NCI-H128 (cell line): Measurements from ENCODE around the gene ZNF91.
"Not testable (repeated sequence)": the region's sequence is repeated elsewhere in the genome, so short reads cannot be mapped to it uniquely, and the experiment has no call there.

Experiments
- DNase-seq: peaks from one replicate; lab custom pipeline; 2025; ENCODE audit not compliant: unreplicated experiment; lab: John Stamatoyannopoulos, UW

Gene ZNF91

DNA sequence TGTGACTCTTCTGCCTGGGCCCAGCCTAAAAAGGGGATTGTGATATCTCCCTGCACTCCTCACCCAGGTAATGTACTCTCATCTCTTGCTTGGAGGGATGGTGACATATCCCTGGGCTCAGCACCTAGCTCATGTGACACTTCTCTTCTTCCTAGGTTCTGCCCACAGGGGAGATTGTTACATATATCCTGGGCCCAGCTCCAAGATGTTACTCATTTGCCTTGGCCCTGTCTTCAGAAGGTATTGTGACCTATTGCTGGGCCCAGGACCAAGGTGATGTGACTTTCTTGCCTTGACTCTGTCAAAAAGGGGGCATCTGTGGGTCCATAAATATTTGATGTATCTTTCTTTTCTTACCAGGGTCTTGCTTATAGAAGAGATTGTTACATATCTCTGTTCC lies 73.9 kb downstream of the ZNF91 start:
- DNase-seq = not testable (repeated sequence)

DNA sequence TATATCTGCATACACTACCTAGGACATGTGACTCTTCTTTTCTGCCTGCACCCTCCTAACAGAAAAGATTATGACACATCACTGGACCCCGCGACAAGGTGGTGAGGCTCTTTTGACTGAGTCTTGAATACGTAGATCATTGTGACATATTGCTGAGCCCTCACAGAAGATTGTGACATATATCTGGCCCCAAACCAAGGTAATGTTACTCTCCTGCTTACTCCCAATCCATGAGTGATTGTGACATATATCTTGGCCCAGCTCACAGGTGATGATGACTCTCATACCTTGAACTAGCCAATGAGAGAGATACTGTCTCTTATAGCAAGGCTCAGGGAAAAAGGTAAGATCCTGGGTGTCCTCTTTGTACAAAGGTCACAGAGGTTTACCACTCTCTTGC lies 75.7 kb downstream of the ZNF91 start:
- not testable (repeated sequence) for DNase-seq

DNA sequence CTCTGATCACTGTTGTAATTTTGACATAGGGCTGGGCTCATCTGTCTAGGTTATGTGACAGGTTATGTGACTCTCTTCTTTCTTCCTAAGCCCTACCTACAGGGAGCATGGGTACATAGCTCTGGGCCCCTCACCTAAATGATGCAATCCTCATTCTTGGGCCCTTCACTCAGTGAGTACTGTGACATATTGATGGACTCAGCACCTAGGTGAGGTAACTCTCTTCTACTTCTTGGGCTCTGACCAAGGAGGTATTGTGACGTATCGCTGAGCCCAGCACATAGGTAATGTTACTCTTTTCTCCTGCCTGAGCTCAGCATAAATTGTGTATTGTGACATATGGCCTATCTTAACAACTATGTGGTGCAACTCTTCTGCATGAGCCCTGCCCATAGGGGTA lies 76.3 kb downstream of the ZNF91 start:
- not testable (repeated sequence) for DNase-seq

DNA sequence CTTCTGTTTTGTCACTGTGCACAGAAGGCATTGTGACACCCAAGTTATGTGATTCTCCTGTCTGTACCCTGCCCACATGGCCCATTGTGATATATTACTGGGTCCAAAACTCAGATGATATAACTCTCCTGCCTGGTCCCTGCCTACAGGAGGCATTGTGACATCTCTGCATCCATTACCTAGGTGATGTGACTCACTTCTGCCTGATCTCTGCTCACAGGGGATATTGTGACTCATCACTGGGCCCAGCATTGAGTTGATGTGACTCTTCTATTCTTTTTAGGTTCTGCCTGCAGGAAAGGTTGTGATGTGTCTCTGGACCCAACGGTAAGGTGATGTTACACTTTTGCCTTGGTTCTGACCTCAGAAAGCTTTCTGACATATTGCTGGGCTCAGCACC lies 77.1 kb downstream of the ZNF91 start:
- DNase-seq = no peak

DNA sequence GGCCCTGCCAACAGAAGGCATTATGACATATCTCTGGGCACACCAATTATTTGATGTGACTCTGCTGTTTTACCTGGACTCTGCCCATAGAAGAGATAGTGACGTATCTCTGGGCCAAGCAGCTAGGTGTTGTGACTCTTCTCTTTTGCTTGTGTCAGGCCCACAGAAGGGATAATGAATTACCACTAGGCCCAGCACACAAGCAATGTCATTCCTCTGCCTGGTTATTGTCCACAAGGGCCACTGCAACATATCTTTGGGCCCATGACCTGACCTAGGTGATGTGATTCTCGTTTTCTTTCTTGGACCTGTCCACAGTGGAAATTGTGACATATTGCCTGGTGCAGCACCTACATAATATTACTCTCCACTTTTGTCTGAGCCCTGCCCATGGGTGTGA lies 80.0 kb downstream of the ZNF91 start:
- DNase-seq = no peak

DNA sequence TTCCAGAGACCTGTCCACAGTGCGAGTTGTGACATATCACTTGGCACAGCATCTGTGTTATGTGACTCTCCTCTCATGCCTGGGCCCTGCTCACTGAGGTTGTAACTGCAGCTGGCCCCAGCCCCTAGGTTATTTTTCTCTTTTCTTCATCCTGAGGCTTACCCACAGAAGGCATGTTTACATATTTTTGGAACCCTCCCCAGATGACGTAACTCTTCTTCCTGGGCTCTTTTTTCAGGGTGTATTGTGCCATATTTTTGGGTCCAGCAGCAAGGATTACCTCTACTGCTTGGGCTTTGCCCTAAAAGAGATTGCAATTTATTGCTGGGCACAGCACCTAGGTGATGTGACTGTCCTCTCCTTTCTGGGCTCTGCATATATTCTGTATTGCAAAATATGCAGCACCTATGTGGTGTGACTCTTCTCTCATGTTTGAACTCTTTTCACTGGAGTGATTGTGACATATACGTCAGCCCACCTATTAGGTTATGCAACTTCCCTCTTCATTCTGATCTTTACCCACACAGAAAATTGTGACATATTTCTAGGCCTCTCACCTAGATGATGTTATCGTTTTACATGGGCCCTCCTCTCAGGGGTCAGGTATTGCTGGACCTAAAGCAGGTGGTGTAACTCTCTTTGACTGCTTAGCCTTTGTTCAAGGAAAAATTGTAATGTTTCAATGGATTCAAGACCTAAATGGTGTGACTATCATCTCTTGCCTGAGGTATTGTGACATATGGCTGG lies 80.6 kb downstream of the ZNF91 start:
- DNase-seq = no peak

DNA sequence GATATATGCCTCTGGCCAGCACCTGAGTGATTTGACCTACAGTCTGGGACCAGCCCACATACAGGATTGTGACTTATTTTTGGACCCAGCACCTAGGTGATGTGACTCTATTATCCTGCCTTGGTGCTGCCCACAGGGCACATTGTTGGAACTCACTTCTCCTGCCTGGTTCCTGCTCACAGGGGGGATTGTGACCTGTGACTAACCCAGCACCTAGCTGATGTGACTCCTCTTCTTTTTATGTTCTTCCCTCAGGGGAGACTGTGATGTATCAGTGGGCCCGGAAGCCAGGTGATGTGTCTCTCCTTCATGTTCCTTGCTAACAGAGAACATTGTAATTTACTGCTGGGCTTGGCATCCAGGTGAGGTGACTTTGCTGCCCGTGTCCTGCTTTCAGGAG lies 82.1 kb downstream of the ZNF91 start:
- DNase-seq = no peak

DNA sequence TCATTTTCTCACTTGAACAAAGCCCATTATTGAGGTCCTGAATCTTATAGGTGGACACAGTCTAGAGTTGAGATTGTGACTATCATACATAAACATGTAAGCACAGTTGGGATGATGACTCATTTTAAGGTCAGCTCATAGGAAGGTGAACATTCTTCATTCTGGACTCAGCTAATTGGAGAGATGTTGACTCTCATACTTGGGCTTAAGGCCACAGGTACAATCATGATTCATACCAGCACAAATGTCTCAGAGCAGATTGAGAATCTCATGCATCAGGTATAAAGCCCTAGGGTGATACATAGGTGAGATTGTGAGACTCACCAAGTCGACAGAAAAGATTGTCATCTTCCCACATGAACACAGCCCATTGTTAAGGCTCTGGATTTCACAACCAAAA lies 82.8 kb downstream of the ZNF91 start:
- DNase-seq = no peak

DNA sequence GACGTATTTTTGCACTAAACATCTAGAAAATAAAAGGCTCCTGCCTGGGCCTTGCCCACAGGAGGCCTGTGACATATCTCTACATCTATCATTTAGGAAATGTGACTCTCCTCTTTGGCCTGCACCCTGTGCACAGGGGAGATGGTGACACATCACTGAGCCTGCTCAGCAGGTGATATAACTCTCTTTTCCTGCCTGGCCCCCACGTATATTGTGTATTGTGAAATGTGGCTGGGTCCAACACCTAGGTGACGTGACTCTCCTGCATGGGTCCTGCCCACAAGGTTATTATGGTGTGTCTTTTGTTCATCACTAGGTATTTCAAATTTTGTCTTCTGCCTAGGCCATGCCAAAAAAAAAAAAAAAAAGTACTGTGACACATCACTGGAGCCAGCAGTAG lies 83.7 kb downstream of the ZNF91 start:
- no peak for DNase-seq

DNA sequence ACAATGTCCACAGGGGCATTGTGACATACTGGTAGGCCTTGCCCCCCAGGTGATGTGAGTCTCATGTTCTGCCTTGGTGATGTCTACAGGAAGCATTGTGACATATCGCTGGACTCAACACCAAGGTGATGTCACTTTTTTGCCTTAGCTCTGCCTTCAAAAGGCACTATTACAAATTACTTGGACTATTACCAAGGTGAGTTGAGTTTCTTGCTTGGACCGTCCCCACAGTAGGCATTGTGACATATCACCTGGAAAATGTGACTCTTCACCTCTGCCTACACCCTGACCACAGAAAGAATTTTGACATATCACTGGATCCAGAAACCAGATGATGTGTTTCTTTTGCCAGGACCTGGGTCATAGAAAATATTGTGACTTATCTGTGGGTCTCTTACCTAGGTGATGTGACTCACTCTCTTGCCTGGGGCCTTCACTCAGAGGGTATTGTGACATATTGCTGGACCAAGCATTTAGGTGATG lies 84.5 kb downstream of the ZNF91 start:
- DNase-seq = no peak

DNA sequence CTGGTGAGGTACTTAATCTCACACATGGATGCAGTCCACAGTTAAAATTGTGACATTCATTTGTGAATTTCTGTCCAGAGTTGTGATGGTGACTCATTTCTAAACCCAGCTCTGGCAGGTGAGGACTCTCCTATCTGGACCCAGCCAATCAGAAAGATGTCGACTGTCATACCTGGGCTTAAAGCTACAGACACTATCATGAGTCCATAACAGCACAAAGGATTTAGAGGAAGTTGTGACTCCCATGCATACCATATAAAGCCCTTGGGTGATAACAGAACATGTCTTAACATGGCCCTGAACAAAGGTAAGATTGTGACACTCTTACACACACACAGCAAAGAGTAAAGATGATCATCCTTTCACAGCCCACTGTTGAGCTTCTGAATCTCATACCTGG lies 85.3 kb downstream of the ZNF91 start:
- DNase-seq = no peak

DNA sequence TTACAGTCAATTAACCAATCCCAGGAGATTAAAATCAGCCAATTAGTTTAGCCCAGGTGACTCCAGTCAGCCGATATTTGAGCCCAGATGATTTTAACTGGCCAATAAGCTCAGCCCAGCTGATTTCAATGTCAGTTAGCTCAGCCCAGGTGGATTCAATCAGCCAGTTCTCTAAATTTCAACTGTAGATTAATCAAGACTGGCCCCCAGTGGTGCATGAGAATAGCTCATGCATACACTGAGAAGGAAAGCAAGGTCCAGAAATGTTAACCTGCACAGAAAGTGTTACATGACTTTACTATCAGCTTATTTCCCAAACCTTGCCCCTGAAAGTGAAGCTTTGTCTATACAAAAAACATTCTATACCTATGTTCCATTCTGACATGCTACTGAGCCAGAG lies 89.7 kb downstream of the ZNF91 start:
- DNase-seq = no peak

DNA sequence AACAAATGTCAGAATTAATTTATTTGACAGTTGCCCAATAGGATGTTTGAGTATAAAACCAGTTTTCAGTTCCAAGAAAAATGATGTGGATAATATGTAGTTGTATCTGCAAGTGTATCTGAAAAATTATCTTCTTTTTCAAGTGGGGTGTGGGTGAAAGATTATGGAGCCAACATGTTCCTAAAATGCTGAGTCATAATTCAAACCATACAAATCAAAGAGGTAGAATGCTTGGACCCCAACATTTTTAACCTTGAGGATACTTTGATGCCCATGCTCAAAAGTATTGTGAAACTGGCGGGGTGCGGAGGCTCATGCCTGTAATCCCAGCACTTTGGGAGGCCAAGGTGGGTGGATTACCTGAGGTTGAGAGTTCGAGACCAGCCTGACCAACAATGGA lies 91.0 kb downstream of the ZNF91 start:
- no peak for DNase-seq

DNA sequence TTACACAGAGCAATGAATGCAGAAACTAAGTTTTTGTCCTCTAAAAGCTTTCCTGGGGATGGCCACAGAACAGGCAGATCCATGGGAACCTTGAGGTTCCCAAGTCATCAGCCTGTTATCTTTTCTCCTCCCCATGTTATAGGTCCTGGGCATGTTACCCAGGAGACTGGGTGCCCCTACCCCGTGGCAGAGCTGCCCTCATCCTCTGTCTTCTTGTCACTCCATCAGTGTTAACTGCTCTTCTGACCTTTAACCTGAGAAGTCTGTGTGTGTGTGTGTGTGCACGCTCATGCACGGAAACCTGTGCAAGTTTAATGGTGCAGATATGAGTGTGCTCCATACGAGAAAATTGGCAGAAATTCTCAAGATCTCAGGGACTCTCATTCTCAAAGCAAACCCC lies 101.1 kb downstream of the ZNF91 start:
- DNase-seq = no peak

DNA sequence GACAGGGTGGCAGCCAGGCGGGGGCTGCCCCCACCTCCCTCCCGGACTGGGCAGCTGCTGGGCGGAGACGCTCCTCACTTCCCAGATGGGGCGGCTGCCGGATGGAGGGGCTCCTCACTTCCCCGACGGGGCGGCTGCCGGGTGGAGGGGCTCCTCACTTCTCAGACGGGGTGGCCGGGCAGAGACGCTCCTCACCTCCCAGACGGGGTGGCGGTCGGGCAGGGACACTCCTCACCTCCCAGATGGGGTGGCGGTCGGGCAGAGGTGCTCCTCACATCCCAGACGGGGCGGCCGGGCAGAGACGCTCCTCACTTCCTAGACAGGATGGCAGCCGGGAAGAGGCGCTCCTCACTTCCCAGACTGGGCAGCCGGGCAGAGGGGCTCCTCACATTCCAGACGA lies 105.3 kb downstream of the ZNF91 start:
- not testable (repeated sequence) for DNase-seq
